Measurements from ENCODE around the gene MGRN1. TPM values are rescaled to one million over a fixed set of nuclear protein-coding genes. Genes with fewer than 3 reads are reported as not detected.

The MGRN1 gene
- total RNA-seq, result 40.8 TPM

DNA sequence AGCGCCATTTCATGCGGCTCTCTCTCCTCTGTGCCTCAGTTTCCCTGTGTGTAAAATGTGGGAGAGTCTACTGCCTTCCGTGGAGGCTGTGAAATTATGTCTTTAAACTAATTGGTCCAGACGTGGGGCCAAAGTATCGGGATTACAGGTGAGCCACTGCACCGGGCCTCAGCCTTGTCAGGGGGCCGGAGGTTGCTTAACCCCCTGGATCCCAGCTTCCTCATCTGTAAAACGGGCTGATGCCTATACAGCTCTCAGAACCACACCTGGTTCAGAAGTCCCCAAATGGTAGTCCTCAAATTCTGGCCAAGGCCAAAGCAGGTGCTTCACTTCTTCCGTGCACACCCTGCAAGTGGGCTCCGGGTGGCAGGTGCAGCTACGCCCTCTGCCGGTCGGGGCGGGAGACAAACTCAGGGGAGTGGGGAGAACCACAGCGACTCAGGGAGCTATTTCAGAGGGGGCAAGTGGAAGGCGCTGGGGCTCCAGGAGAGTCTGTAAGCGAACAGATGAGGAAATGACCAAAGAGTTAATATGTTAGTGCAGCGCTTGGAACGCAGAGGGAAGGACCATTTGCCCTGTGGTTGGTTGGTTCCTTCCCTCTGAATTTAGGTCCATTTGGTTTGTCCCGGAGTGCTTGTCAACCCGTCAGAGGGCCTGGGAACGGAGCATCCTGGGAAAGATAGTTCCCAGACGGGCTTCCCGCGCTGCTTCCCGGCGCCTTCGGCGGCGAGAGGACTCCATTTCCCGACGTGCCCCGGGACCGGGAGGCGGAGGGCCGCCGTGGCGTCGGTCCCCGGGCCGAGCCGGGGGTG is at the start of gene MGRN1:
MGRN1 (plus strand) TSS at position 812 of the 812 bp plus-strand sequence. CDS start 135 bp downstream, outside the sequence.
- peaks cover 22% of the 10 kb centered on the region for H3K4me1 ChIP-seq
- TF ChIP-seq, protein P1, sequence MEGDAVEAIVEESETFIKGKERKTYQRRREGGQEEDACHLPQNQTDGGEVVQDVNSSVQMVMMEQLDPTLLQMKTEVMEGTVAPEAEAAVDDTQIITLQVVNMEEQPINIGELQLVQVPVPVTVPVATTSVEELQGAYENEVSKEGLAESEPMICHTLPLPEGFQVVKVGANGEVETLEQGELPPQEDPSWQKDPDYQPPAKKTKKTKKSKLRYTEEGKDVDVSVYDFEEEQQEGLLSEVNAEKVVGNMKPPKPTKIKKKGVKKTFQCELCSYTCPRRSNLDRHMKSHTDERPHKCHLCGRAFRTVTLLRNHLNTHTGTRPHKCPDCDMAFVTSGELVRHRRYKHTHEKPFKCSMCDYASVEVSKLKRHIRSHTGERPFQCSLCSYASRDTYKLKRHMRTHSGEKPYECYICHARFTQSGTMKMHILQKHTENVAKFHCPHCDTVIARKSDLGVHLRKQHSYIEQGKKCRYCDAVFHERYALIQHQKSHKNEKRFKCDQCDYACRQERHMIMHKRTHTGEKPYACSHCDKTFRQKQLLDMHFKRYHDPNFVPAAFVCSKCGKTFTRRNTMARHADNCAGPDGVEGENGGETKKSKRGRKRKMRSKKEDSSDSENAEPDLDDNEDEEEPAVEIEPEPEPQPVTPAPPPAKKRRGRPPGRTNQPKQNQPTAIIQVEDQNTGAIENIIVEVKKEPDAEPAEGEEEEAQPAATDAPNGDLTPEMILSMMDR (IDR thresholded peaks at IDR 0.05), result peak; percentile 86 to 94 (median 89)
- TF ChIP-seq POLR2A (IDR thresholded peaks at IDR 0.05), result peak in 1 of 2 donors; percentile 5
- TF ChIP-seq POLR2AphosphoS5 (IDR thresholded peaks at IDR 0.05; ENCODE audit: insufficient read depth in 1 of 2, low read depth in 1 of 2), result peak; percentile 72 to 82
- no peaks in the 10 kb centered on the region for H3K9me3 ChIP-seq
- peak within 1 kb of the TSS; percentile 92 for H3K27ac ChIP-seq
- intact Hi-C loops (cut with DNase I), result no loop called here
- DNase-seq (ENCODE audit: extremely low spot score in 2 of 2), result peak in 1 of 2 donors; percentile 95
- no peaks in the 10 kb centered on the region for H3K27me3 ChIP-seq
- H3K4me3 ChIP-seq, result peak within 1 kb of the TSS; percentile 89 to 96
- H3K36me3 ChIP-seq, result no peaks in the 10 kb centered on the region

GRCh38 chr16:4574919-4575705 is 49.5 kb upstream of the MGRN1 start:
- no peak overlapping the region for H3K4me3 ChIP-seq
- H3K27ac ChIP-seq, result no peak overlapping the region
- TF ChIP-seq POLR2A (IDR thresholded peaks at IDR 0.05), result no peak
- TF ChIP-seq, protein P1 (IDR thresholded peaks at IDR 0.05), result no peak
- DNase-seq (ENCODE audit: extremely low spot score in 2 of 2), result no peak
- no peaks in the 10 kb centered on the region for H3K9me3 ChIP-seq
- H3K36me3 ChIP-seq, result no peaks in the 10 kb centered on the region
- intact Hi-C loops (cut with DNase I), result no loop called here
- no peaks in the 10 kb centered on the region for H3K4me1 ChIP-seq
- no peaks in the 10 kb centered on the region for H3K27me3 ChIP-seq

DNA sequence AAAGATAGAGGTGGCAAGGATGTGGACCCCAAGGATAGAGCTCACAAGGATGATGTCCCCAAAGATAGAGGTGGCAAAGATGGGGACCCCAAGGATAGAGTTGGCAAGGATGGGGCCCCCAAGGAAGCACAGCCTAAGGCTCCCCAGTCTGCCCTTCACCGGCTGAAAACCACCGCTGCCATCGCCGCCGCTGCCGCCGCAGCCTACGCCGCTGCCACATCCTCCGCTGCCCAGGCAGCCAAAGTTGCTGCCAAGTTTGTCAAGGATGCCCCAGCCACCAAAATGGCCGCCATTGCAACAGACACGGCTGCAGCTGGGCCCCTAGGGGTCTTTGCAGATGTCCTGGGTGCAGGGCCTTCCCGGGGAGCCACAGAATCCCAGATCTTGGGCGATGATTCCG is 48.6 kb upstream of the MGRN1 start:
- intact Hi-C loops (cut with DNase I), result no loop called here
- H3K4me3 ChIP-seq, result no peak overlapping the region
- TF ChIP-seq, protein P1 (IDR thresholded peaks at IDR 0.05), result no peak
- TF ChIP-seq POLR2A (IDR thresholded peaks at IDR 0.05), result no peak
- TF ChIP-seq POLR2AphosphoS5 (IDR thresholded peaks at IDR 0.05; ENCODE audit: insufficient read depth in 1 of 2, low read depth in 1 of 2), result no peak
- no peaks in the 10 kb centered on the region for H3K4me1 ChIP-seq
- DNase-seq (ENCODE audit: extremely low spot score in 2 of 2), result no peak
- H3K27ac ChIP-seq, result no peak overlapping the region
- H3K27me3 ChIP-seq, result no peaks in the 10 kb centered on the region
- H3K36me3 ChIP-seq, result no peaks in the 10 kb centered on the region
- H3K9me3 ChIP-seq, result no peaks in the 10 kb centered on the region

DNA sequence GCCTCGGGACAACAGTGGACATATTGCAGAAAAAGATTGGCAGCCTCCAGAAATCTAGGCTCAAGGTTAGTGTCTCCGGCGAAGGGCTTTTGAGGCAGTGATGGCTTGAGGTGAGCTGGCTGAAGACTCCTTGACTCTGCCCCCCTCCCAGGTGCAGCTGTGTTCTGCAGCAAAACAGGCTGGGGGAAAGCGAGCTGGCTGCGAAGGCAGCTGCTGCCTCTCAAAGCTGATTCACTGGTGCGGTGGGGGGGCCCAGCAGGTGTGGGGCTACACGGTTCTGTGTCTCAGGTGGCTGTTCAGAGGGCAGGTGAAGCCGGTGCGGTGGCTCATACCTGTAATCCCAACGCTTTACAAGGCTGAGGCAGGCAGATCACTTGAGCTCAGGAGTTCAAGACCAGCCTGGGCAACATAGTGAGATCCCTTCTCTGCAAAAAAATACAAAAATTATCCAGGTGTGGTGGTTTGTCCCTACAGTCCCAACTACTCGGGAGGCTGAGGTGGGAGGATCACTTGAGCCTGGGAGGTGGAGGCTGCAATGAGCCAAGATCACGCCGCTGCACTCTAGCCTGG is 45.6 kb upstream of the MGRN1 start:
- DNase-seq (ENCODE audit: extremely low spot score in 2 of 2), result no peak
- Histone ChIP-seq H3K4me3 (no peak overlapping the region), H3K36me3 (no peaks in the 10 kb centered on the region), H3K27me3 (no peaks in the 10 kb centered on the region), H3K27ac (no peak overlapping the region), H3K4me1 (no peaks in the 10 kb centered on the region), H3K9me3 (no peaks in the 10 kb centered on the region)
- TF ChIP-seq POLR2AphosphoS5 (IDR thresholded peaks at IDR 0.05; ENCODE audit: insufficient read depth in 1 of 2, low read depth in 1 of 2) (no peak), POLR2A (IDR thresholded peaks at IDR 0.05) (no peak)
- TF ChIP-seq, protein P1 (IDR thresholded peaks at IDR 0.05), result no peak
- intact Hi-C loops (cut with DNase I), result no loop called here
